Measurements from ENCODE around the gene PRR5. TPM values are rescaled to one million over a fixed set of nuclear protein-coding genes. Genes with fewer than 3 reads are reported as not detected.

PRR5 gene
- total RNA-seq, 2 experiments from 2014 or later, result 29.0 to 31.6 TPM

GRCh38 chr22:44700456-44700855 is 1.5 kb upstream of the PRR5 start:
- no peaks in the 10 kb centered on the region for H3K9me3 ChIP-seq (ENCODE audit: control insufficient read depth in 1 of 2, insufficient read depth in 1 of 2, low read length in 2 of 2)
- ChIA-PET CTCF (interaction anchor here (1.2 kb wide), 1 partner anchor 16 kb away, joined by 5 read pairs; no protein-coding TSS in a partner anchor), POLR2A (no interaction called here)
- Mint-ChIP-seq H3K27ac (no peak overlapping the region), H3K4me3 (peak overlapping the region; percentile 62), H3K27me3 (no peaks in the 10 kb centered on the region), H3K9me3 (no peaks in the 10 kb centered on the region), H3K4me1 (ENCODE audit: low read depth) (peaks cover 12% of the 10 kb centered on the region), H3K36me3 (ENCODE audit: low read depth) (no peaks in the 10 kb centered on the region)
- no peak overlapping the region for H3K4me3 ChIP-seq (ENCODE audit: low read length)
- no peak for DNase-seq
- no peak for TF ChIP-seq CTCF (IDR thresholded peaks at IDR 0.05)
- intact Hi-C loops (cut with DNase I, micrococcal nuclease), result loop anchor here in 1 of 2 experiments (5.0 to 10.0 kb wide), 3 partner anchors 464 to 888 kb away; partner anchors contain the start of genes EFCAB6, FAM118A and NUP50
- peaks cover 5% of the 10 kb centered on the region for H3K36me3 ChIP-seq (ENCODE audit: insufficient read depth, low read length)
- H3K27me3 ChIP-seq (ENCODE audit: control insufficient read depth in 1 of 2, insufficient read depth in 2 of 2, low read length in 2 of 2), result no peaks in the 10 kb centered on the region
- H3K4me1 ChIP-seq (ENCODE audit: insufficient read depth, low read length), result peaks cover 47% of the 10 kb centered on the region
- ATAC-seq (ENCODE audit: poor library complexity), result no peak
- no peak overlapping the region for H3K27ac ChIP-seq (ENCODE audit: low read depth in 1 of 2, low read length in 2 of 2)

GRCh38 chr22:44701187-44701790 is 715 bp upstream of the PRR5 start:
- H3K27ac ChIP-seq (ENCODE audit: low read depth in 1 of 2, low read length in 2 of 2), result peak overlapping the region; percentile 65 to 73
- Mint-ChIP-seq H3K4me1 (ENCODE audit: low read depth) (peaks cover 12% of the 10 kb centered on the region), H3K36me3 (ENCODE audit: low read depth) (no peaks in the 10 kb centered on the region), H3K27ac (peak overlapping the region; percentile 56), H3K9me3 (no peaks in the 10 kb centered on the region), H3K4me3 (peak overlapping the region; percentile 72), H3K27me3 (no peaks in the 10 kb centered on the region)
- H3K9me3 ChIP-seq (ENCODE audit: control insufficient read depth in 1 of 2, insufficient read depth in 1 of 2, low read length in 2 of 2), result no peaks in the 10 kb centered on the region
- intact Hi-C loops (cut with DNase I, micrococcal nuclease), result loop anchor here in 1 of 2 experiments (1.0 to 10.0 kb wide), 4 partner anchors 16 to 889 kb away; partner anchors contain the start of genes EFCAB6, FAM118A and NUP50
- peaks cover 5% of the 10 kb centered on the region for H3K36me3 ChIP-seq (ENCODE audit: insufficient read depth, low read length)
- POLR2A ChIA-PET, result interaction anchor here (1.0 kb wide), 1 partner anchor 15 kb away, joined by 4 read pairs; no protein-coding TSS in a partner anchor
- no peaks in the 10 kb centered on the region for H3K27me3 ChIP-seq (ENCODE audit: control insufficient read depth in 1 of 2, insufficient read depth in 2 of 2, low read length in 2 of 2)
- peak overlapping the region; percentile 42 for H3K4me3 ChIP-seq (ENCODE audit: low read length)
- CTCF ChIA-PET, result no interaction called here
- H3K4me1 ChIP-seq (ENCODE audit: insufficient read depth, low read length), result peaks cover 51% of the 10 kb centered on the region
- ATAC-seq (ENCODE audit: poor library complexity) (no peak), DNase-seq (no peak)
- no peak for TF ChIP-seq CTCF (IDR thresholded peaks at IDR 0.05)

GRCh38 chr22:44702479-44703198 is 635 bp downstream of the PRR5 start:
- Mint-ChIP-seq H3K4me3 (peak overlapping the region; percentile 81), H3K27me3 (no peaks in the 10 kb centered on the region), H3K27ac (no peak overlapping the region), H3K9me3 (no peaks in the 10 kb centered on the region), H3K4me1 (ENCODE audit: low read depth) (peaks cover 12% of the 10 kb centered on the region), H3K36me3 (ENCODE audit: low read depth) (no peaks in the 10 kb centered on the region)
- intact Hi-C loops (cut with DNase I, micrococcal nuclease), result loop anchor here in 1 of 2 experiments (1.0 to 10.0 kb wide), 5 partner anchors 34 to 890 kb away; partner anchors contain the start of genes EFCAB6, FAM118A, KIAA0930 and NUP50
- Histone ChIP-seq H3K27me3 (ENCODE audit: control insufficient read depth in 1 of 2, insufficient read depth in 2 of 2, low read length in 2 of 2) (no peaks in the 10 kb centered on the region), H3K4me1 (ENCODE audit: insufficient read depth, low read length) (peaks cover 55% of the 10 kb centered on the region), H3K36me3 (ENCODE audit: insufficient read depth, low read length) (peaks cover 7% of the 10 kb centered on the region), H3K4me3 (ENCODE audit: low read length) (peak overlapping the region; percentile 56), H3K9me3 (ENCODE audit: control insufficient read depth in 1 of 2, insufficient read depth in 1 of 2, low read length in 2 of 2) (no peaks in the 10 kb centered on the region), H3K27ac (ENCODE audit: low read depth in 1 of 2, low read length in 2 of 2) (no peak overlapping the region)
- TF ChIP-seq CTCF (IDR thresholded peaks at IDR 0.05), result no peak
- ATAC-seq (ENCODE audit: poor library complexity), result peak; percentile 16
- ChIA-PET CTCF (no interaction called here), POLR2A (interaction anchor here (1.0 to 1.6 kb wide), 2 partner anchors 14 to 38 kb away, joined by 4 to 5 read pairs; no protein-coding TSS in a partner anchor)
- DNase-seq, result peak in 4 of 14 experiments; percentile 7 to 50 (median 20)

All from CD4-positive, alpha-beta T cell (primary cell).